HCT116 (cell line): ENCODE results near the gene LINGO3. TPM values are rescaled to one million over a fixed set of nuclear protein-coding genes. Genes with fewer than 3 reads are reported as not detected.
A peak's percentile ranks its signal among the peaks of the same experiment; 100 is the strongest.

ENCODE experiments used
- ATAC-seq: fragments of 200-7000 bp; cut with Tn5 transposase; 2 replicates; pipeline ENCODE4 v1.9.1; 2020; ENCODE audit warnings: mild to moderate bottlenecking, moderate library complexity
- BruUV-seq: library from RNA; stranded (reverse); fragments of 400-500 nt; replicated peaks from 2 replicates; lab custom pipeline; 2021; lab: Mats Ljungman, UMichigan
- CTCF ChIA-PET: fragments of 300-600 bp; sonication (Branson Sonifier 250); formaldehyde crosslinking; loops from one replicate; lab custom pipeline; 2021; ENCODE audit warnings: antibody characterized with exemption; lab: Charles Lee
- POLR2A ChIA-PET: fragments of 300-600, 350-600 bp; sonication (Branson Sonifier 250); formaldehyde crosslinking; loops from one replicate; lab custom pipeline; 2021; ENCODE audit warnings: antibody characterized with exemption; lab: Charles Lee
- RAD21 ChIA-PET, 2 experiments: fragments of 300-600 bp; sonication (Branson Sonifier 250); formaldehyde crosslinking; loops; one replicate each; lab custom pipeline; 2023; ENCODE audit warnings: low total read pairs in 2 of 2; ENCODE audit not compliant: uncharacterized antibody in 2 of 2, unreplicated experiment in 2 of 2, low non-redundant PET in 1 of 2; lab: Charles Lee
- DNase-seq: peaks from one replicate; pipeline ENCODE4 v3.0.0-alpha.2; 2010; ENCODE audit warnings: low read depth, low spot score
- H2AFZ ChIP-seq: fragments of 200-600 bp; shearing (Covaris generic), sonication (generic); 2 replicates; pipeline ENCODE4 v1.6.1; 2017; ENCODE audit warnings: low read depth, mixed run types, mixed read lengths, antibody characterized with exemption, low read length; ENCODE audit not compliant: poor library complexity, severe bottlenecking
- H3K27ac ChIP-seq: 2 replicates; pipeline ENCODE4 v1.5.1; 2012; ENCODE audit warnings: low read depth, low read length
- H3K27me3 ChIP-seq: fragments of 200-600 bp; sonication (generic); 2 replicates; pipeline ENCODE4 v1.6.1; 2016; ENCODE audit warnings: mixed run types, low read length, mixed read lengths; ENCODE audit not compliant: insufficient read depth
- H3K36me3 ChIP-seq, 2 experiments: fragments of 200-500 bp in 1 of 2; fragments of 200-600 bp in 1 of 2; sonication (Bioruptor generic) in 1 of 2; sonication (generic) in 1 of 2; 2 replicates each; pipeline versions ENCODE4 v1.5.1 to v1.6.1; 2014 to 2016; ENCODE audit warnings: low read length in 2 of 2, inconsistent platforms in 1 of 2, mixed read lengths in 1 of 2, mixed run types in 1 of 2; ENCODE audit not compliant: insufficient read depth in 2 of 2, control insufficient read depth in 1 of 2
- H3K4me1 ChIP-seq, 2 experiments: fragments of 200-600 bp in 1 of 2; sonication (generic) in 1 of 2; 2 replicates each; pipeline versions ENCODE4 v1.5.1 to v1.6.1; 2012 to 2017; ENCODE audit warnings: low read length in 2 of 2, inconsistent platforms in 1 of 2, mild to moderate bottlenecking in 1 of 2, mixed read lengths in 1 of 2, mixed run types in 1 of 2, moderate library complexity in 1 of 2; ENCODE audit not compliant: insufficient read depth in 2 of 2, control insufficient read depth in 1 of 2
- H3K4me2 ChIP-seq: fragments of 200-600 bp; sonication (generic); 2 replicates; pipeline ENCODE4 v1.6.1; 2017; ENCODE audit warnings: mixed run types, low read length, mixed read lengths
- H3K4me3 ChIP-seq, 2 experiments: fragments of 200-600 bp in 1 of 2; sonication (generic) in 1 of 2; replicated peaks in 1 of 2; 2 replicates each; pipeline ENCODE4 v1.5.1; 2011 to 2016; ENCODE audit warnings: low read length in 2 of 2, control low read depth in 1 of 2, low read depth in 1 of 2, mild to moderate bottlenecking in 1 of 2, mixed read lengths in 1 of 2, mixed run types in 1 of 2
- H3K79me2 ChIP-seq: fragments of 200-600 bp; sonication (generic); 2 replicates; pipeline ENCODE4 v1.6.1; 2017; ENCODE audit warnings: mild to moderate bottlenecking, mixed run types, low read length, moderate library complexity, mixed read lengths; ENCODE audit not compliant: insufficient read depth
- H3K9ac ChIP-seq: fragments of 200-600 bp; sonication (generic); 2 replicates; pipeline ENCODE4 v1.6.1; 2016; ENCODE audit warnings: low read length, mixed read lengths
- H3K9me2 ChIP-seq: fragments of 200-600 bp; sonication (generic), shearing (Covaris generic); 2 replicates; pipeline ENCODE4 v1.6.1; 2017; ENCODE audit warnings: mixed run types, mild to moderate bottlenecking, moderate library complexity; ENCODE audit not compliant: insufficient read depth
- H3K9me3 ChIP-seq, 2 experiments: fragments of 200-500 bp in 1 of 2; fragments of 200-600 bp in 1 of 2; sonication (Bioruptor generic) in 1 of 2; sonication (generic) in 1 of 2; 2 replicates each; pipeline ENCODE4 v1.6.1; 2014 to 2017; ENCODE audit warnings: low read length in 2 of 2, mixed read lengths in 2 of 2, inconsistent platforms in 1 of 2, low read depth in 1 of 2, mild to moderate bottlenecking in 1 of 2, mixed run types in 1 of 2, moderate library complexity in 1 of 2; ENCODE audit not compliant: control insufficient read depth in 1 of 2, insufficient read depth in 1 of 2
- H4K20me1 ChIP-seq: fragments of 200-600 bp; sonication (generic), shearing (Covaris generic); 2 replicates; pipeline ENCODE4 v1.6.1; 2017; ENCODE audit warnings: mixed run types, mild to moderate bottlenecking, moderate library complexity; ENCODE audit not compliant: insufficient read depth
- CEBPB ChIP-seq: IDR thresholded peaks from 2 replicates; pipeline ENCODE4 v1.6.1; 2012; ENCODE audit warnings: low read depth
- EGR1 ChIP-seq: IDR thresholded peaks from 2 replicates; pipeline ENCODE4 v1.6.1; 2012; ENCODE audit warnings: low read depth
- ELF1 ChIP-seq: IDR thresholded peaks from 2 replicates; pipeline ENCODE4 v1.6.1; 2012; ENCODE audit warnings: low read depth, borderline replicate concordance
- EZH2 ChIP-seq: fragments of 200-600 bp; sonication (generic); IDR thresholded peaks from 2 replicates; pipeline ENCODE4 v1.6.1; 2017; ENCODE audit warnings: antibody characterized with exemption, mixed run types
- EZH2phosphoT487 ChIP-seq: fragments of 200-600 bp; IDR thresholded peaks from 2 replicates; pipeline ENCODE4 v1.6.1; 2018; ENCODE audit warnings: antibody characterized with exemption, borderline replicate concordance
- FOSL1 ChIP-seq: IDR thresholded peaks from 2 replicates; pipeline ENCODE4 v1.6.1; 2012; ENCODE audit warnings: low read depth
- JUND ChIP-seq: IDR thresholded peaks from 2 replicates; pipeline ENCODE4 v1.6.1; 2012
- POLR2A ChIP-seq: IDR thresholded peaks from 2 replicates; pipeline ENCODE4 v1.7.0; 2011; ENCODE audit warnings: borderline replicate concordance; ENCODE audit not compliant: insufficient read depth, insufficient read length; ENCODE audit errors: extremely low read depth
- POLR2AphosphoS5 ChIP-seq: IDR thresholded peaks from 2 replicates; pipeline ENCODE4 v1.6.1; 2011; ENCODE audit warnings: mild to moderate bottlenecking, low read depth, low read length, moderate library complexity
- SIN3A ChIP-seq: IDR thresholded peaks from 2 replicates; pipeline ENCODE4 v1.6.1; 2012; ENCODE audit warnings: low read depth
- SP1 ChIP-seq: IDR thresholded peaks from 2 replicates; pipeline ENCODE4 v1.6.1; 2012; ENCODE audit warnings: low read depth
- TCF7L2 ChIP-seq: IDR thresholded peaks from 2 replicates; pipeline ENCODE4 v1.7.0; 2011; ENCODE audit warnings: borderline replicate concordance, inconsistent platforms; ENCODE audit not compliant: insufficient read depth, insufficient read length; ENCODE audit errors: extremely low read depth
- ZFX ChIP-seq: fragments of 450-650 bp; IDR thresholded peaks from 2 replicates; pipeline ENCODE4 v1.6.1; 2017
- intact Hi-C: fragments of 100-400 bp; cut with micrococcal nuclease; formaldehyde crosslinking; loops from 2 replicates; pipeline ENCODE4 v1.10.0; 2022
- total RNA-seq: library from RNA; stranded (reverse); gene quantifications from one replicate; pipeline ENCODE4 v1.2.1, GENCODE V29; 2021; ENCODE audit not compliant: unreplicated experiment
- TF ChIP-seq, protein P1 (sequence below): IDR thresholded peaks from 2 replicates; pipeline ENCODE4 v1.6.1; 2011; ENCODE audit warnings: mild to moderate bottlenecking, low read length, moderate library complexity; ENCODE audit not compliant: insufficient replicate concordance; ENCODE audit errors: extremely low read depth
- TF ChIP-seq, protein P2 (sequence below): IDR thresholded peaks from 2 replicates; pipeline ENCODE4 v1.6.1; 2012

LINGO3 gene
- total RNA-seq, 1 experiment from 2014 or later: not detected

DNA sequence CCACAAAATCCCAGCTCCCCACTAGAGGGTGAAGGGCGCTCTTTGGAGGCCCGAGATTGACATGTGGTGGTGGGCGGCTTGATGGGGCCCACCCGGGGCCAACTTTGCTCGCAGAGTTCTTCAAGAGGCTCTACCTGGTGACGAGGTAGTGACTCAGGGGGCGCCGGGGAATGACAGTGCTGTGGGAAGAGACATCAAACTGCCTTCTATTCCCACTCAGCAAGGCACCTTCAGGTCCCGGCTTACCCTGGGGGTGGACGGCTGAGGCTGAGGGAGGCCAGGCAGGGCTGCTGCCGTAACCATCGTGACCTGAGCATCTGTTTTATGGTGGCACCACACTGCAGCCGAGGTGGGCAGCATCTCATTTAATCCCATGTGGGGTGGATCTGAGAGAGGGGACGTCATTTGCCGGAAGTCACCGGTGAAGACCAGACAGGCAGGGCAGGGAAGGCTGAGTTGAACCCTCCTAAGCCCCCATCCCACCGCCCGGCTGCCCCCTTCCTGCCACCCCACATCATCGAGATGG lies 1.6 kb downstream of the LINGO3 start:
- Histone ChIP-seq H3K4me2 (no peak overlapping the region), H3K9me3 (no peaks in the 10 kb centered on the region), H3K27me3 (no peaks in the 10 kb centered on the region), H3K4me1 (peaks cover 7 to 12% of the 10 kb centered on the region in 2 experiments), H3K79me2 (no peaks in the 10 kb centered on the region), H3K4me3 (no peak overlapping the region), H3K36me3 (no peaks in the 10 kb centered on the region), H3K9ac (no peak overlapping the region), H2AFZ (no peak overlapping the region), H3K9me2 (no peaks in the 10 kb centered on the region), H4K20me1 (no peaks in the 10 kb centered on the region), H3K27ac (no peak overlapping the region)
- intact Hi-C loops: no loop called here
- TF ChIP-seq FOSL1 (no peak), SIN3A (no peak), ELF1 (no peak), POLR2AphosphoS5 (no peak), EGR1 (no peak), EZH2 (no peak), JUND (no peak), POLR2A (no peak), TCF7L2 (no peak), EZH2phosphoT487 (no peak), ZFX (no peak), CEBPB (no peak), SP1 (no peak)
- TF ChIP-seq, protein P1, sequence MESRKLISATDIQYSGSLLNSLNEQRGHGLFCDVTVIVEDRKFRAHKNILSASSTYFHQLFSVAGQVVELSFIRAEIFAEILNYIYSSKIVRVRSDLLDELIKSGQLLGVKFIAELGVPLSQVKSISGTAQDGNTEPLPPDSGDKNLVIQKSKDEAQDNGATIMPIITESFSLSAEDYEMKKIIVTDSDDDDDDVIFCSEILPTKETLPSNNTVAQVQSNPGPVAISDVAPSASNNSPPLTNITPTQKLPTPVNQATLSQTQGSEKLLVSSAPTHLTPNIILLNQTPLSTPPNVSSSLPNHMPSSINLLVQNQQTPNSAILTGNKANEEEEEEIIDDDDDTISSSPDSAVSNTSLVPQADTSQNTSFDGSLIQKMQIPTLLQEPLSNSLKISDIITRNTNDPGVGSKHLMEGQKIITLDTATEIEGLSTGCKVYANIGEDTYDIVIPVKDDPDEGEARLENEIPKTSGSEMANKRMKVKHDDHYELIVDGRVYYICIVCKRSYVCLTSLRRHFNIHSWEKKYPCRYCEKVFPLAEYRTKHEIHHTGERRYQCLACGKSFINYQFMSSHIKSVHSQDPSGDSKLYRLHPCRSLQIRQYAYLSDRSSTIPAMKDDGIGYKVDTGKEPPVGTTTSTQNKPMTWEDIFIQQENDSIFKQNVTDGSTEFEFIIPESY: no peak
- TF ChIP-seq, protein P2, sequence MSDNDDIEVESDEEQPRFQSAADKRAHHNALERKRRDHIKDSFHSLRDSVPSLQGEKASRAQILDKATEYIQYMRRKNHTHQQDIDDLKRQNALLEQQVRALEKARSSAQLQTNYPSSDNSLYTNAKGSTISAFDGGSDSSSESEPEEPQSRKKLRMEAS: no peak
- DNase-seq (no peak), ATAC-seq (0 out of 2 replicates have a peak, but pooled peaks have one; percentile 15)
- ChIA-PET RAD21 (no interaction called here), POLR2A (no interaction called here), CTCF (no interaction called here)
- BruUV-seq: no TSS peak
